SW 1271 (cell line): ENCODE data around the gene FBXO24.

Source experiments
- DNase-seq, 2 experiments: peaks; one replicate each; lab custom pipeline; 2025; lab: John Stamatoyannopoulos, UW

The FBXO24 gene

DNA sequence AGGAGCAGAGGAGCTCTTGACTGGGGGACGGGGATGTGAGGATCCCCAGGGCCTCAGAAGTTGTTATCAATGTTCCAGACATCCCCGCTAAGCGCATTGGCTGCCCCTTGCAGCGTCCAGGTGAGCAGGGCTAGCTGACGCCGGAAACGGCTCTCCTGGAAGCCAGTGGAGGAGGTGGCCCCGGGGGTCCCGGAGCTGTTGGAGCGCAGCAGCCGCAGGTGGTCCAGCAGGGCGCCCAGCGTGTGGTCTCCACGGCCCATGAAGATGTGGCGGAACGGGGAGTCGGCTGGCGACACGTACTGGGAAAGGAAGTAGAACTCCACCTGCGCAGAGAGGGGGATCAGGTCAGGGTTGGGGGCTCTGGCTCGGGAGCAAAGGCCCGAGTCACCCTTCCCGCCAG lies 34.7 kb downstream of the FBXO24 start:
- DNase-seq, result no peak

DNA sequence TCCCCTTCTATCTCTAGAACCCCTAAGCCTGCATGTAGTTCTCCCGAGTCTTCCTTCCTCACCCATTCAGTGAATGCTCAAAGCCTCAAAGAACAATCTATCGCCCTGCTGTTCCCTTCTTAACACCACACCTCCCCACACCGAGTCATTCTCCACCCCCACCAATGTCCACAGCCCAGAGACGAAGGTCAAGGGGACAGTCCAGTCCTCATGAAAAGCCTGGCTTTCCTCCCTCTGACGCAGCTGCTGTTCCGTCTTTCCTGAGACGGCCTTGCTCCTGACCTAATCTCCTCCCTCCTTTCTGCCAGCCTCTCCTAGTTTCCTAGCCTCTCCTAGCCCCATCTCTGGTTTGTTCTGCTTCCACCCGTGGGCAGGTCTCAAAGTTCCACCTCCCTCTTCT lies 35.4 kb downstream of the FBXO24 start:
- no peak for DNase-seq

DNA sequence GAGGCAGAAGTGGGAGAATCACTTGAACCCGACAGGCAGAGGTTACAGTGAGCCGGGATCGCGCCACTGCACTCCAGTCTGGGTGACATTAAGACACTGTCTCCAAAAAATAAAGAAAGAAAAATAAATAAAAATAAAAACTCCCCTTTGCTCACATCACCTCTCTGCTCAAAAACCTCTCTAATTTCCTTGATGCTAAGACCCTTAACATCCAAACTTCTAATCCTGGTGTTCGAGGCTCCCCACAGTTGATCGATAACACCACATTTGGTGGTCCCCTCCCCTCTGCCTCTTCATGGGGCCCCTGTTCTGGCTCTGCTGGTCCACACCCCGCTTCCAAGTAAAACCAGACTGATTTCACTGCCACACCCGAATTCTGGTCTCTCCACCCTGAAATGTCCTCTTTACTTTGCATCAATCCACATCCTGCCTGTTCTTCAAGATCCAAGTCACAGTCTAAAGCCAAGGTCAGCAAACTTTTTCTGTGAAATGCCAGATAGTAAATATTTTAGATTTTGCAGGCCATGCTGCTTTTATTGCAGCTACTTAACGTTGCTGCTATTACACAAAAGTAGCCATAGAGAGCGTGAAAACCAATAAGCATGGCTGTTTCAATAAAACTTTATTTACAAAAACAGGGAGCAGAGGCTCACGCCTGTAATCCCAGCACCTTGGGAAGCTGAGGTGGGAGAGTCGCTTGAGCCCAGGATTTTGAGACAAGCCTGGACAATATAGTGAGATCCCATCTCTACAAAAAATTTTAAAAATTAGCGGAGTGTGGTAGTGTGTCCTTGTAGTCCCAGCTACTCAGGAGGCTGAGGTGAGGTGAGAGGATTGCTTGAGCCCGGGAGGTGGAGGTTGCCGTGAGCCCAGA lies 38.1 kb downstream of the FBXO24 start:
- DNase-seq, result no peak

DNA sequence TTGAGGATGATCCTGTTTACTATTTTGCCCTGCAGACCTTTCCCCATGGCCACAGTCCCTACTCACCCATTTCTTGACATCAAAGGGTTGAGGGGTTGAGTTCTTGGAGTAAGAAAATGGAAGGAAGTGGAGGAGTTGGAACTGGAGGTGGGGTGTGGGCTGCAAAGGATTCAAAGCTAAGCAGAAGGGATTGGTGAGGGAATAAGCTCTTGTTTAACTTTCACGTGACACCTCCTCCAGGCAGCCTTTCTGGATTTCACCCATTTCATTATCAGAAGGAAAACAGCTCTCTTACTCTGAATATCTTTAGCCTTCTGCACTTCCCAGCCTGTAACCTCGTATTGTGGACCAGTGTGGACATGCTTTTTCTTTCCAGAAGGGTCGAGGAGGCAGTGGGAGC lies 39.9 kb downstream of the FBXO24 start:
- DNase-seq, result no peak

DNA sequence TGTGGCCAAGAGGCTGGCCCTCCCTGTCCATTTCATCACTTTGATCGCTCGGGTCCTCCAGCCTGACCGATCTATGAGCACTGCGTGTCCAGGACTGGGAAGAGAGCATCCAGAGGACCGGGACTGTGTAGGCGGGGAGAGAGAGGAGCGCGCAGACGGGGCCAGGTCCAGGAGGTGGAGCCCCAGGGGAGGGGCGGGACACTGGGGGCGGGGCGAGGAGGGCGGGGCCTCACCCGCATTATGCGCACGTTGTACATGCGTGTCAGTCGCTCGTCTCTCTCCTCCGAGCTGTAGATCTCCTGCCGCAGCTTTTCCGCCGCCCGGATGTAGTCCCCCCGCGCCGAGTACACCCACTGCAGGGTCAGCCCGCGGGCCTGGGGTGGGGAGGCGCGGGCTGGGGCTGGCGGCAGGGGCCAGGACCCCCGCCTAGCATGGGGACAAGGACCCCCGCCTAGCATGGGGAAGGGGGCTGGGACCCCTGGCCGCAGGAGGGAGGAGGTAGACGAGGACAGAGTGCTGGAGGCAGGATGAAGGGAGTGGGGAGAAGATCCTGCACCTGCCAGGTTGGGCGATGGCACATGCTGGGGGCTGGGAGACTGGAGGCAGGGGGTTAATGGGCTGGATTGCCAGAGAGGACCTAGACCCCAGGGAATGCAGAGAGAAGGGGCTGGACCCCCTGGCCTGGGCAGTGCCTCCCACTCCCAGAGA lies 40.6 kb downstream of the FBXO24 start:
- peak; percentile 52 to 73 for DNase-seq

DNA sequence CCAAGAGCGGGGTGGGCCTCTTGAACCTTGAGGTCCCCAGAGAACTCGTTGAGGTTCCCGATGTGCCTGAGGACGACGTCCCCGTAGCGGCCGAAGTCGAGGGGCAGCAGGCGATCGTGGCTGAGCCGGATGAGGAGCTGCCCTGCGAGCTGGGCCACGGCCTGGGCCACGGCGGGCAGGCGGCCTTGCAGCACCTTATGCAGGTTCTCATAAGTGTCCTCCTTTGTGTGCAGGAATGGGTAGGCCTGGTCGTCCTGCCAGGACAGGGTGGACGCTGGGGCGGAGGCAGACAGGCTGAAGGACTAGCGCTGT lies 41.1 kb downstream of the FBXO24 start:
- DNase-seq, result no peak

DNA sequence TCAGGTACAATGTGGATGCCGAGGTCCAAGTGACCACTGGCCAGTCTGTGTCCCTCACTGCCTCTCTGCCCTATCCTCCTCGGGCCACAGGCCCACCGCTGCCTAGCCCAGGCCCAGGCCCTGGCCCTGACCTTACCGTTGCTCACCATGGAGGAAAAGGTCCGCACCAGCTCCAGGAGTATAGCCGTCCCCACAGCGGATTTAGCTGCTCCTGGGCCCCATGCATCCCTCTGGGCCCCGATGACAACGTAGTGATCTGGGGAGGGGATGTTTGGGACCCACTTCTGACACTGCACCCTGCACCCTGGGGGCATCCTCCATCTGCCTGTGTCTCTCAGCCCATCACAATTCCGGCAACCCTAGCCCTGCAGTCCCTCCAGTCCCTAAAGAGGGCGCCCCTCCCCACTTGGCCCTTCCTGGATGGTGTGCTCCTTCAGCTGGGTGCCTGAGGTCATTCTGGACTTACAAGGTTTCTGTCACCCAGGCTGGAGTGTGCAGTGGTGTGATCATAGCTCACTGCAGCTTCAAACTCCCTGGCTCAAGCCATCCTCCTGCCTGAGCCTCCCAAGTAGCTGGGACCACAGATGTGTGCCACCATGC lies 43.1 kb downstream of the FBXO24 start:
- peak; percentile 11 to 34 for DNase-seq

DNA sequence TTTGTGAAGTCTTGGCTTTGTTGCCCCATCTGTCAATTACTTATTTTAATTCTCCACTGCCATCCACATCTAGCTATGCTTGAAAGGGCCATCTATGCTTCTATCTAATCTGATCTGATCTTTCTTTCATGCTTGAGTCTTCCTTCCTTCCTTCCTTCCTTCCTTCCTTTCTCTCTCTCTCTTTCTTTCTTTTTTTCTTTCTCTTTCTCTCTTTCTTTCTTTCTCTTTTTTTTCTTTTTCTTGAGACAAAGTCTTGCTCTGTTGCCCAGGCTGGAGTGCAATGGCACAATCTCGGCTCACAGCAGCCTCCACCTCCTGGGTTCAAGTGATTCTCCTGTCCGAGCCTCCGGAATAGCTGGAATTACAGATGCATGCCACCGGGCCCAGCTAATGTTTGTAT lies 43.9 kb downstream of the FBXO24 start:
- DNase-seq, result no peak

DNA sequence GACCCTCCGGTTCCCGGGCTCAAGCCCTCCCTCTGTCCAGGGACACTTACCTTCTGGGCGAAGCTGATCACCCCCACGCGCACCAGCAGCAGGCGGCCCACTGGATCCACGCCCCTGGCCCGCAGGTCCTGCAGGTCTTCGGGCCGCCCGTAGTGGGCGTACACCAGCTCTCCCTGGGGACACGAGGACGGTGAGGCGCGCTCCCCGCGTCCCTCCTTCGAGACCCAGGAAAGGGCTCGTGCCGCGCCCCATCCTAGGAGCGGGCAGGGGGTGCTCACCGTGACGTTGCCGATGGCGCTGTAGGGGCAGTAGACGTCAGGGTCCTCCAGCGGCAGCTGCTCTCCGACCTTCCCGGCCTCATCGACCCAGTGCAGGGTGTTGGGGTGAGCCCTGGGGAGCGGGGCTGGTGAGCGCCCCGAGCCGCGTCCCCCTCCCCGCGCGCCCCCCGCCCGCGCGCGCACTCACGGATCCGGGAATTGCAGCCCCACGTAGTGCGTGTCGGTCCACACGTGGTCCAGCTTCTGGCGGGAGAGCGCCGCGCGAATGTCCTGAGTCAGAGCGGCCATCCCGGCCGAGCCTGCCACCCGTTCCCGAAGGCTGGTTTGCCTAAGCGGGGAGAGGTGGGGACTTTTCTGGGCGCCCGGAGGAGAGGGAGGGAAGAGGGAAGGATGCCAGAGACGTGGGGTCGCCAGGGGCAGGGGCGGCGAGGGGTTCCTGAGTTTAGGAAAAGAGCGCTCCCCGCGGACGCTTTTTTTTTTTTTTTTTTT lies 47.0 kb downstream of the FBXO24 start:
- peak in 1 of 2 experiments; percentile 32 for DNase-seq

DNA sequence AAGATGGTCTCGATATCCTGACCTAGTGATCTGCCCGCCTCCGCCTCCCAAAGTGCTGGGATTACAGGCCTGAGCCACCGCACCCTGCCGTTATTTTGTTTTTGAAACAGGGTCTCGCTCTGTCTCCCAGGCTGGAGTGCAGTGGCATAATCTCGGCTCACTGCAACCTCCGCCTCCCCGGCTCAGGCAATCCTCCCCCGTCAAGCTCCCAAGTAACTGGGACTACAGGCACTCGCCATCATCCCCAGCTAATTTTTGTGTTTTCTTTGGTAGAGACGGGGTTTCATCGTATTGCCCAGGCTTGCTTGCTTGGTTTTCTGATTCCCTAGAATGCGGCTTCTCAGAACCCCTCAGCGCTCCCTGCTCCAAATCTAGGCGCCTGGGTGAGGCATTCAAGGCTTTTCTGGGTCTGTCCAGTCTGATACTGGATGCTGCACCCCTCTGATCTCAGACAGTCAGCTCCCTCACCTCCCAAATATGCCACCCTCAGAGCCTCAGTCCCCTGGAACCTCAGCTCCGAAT lies 53.9 kb downstream of the FBXO24 start:
- no peak for DNase-seq

DNA sequence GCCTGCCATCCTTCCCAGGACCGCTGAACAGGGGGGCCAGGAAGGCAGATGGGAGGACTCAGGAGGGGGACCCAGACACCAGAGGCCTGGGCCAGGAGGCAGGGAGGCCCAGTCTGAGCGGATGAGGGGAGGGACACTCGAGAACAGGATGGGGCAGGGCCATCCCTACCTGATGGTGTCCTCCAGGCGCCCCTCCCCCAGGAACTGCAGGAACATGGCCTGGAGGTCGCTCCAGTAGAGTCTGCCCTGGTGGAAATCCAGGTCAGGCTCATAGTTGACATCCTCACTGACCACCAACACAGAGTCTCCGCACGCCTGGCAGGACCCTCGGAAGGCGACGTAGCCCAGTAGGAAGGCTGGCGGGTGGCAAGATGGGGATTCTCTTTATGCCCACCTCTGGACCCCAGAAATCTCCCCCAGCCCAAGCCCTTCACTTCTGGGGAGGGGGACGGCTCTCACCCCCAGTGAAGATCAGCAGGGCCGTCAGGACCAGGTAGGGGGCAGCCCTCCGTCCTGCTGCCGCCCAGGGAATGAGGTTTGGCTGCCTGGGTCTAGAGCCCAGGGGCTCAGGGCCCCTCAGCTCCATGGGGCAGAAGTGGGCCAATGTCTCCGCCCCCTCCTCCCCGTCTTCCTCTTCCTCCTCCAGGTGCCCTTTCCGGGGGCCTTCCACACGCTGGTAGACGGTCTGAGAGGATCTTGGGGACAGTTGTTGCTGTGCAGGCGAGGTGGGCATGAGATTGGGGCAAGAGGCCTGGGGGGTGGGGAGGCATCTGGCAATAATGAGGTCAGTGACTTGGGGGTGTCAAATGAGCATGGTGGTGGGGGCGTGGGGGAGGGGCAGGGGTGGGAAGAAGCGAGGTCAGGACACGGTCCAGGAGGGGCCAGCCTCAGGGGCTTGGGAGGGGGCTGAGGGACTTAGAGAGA lies 54.7 kb downstream of the FBXO24 start:
- no peak for DNase-seq

DNA sequence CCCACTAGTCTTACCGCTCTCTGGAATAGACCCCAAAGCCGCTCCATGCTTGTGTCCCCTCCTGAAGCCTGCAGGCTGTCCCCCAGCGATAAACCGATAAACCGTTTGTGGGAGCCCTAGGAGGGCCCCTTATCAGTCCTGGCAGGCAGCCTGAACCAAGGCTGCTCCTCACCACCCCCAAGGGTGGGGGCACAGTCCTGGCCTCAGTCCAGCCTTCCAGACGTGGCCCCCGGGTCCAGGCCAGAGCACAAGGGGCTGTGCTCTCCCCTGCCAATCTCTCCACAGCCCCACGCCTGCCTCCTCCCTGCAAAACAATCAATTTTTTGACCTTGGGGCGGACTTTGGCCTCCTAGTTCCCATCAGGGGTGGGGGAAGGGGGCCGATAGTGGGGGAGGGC lies 55.3 kb downstream of the FBXO24 start, which contains the start of gene TFR2:
Gene TFR2 (minus strand): TSS at position 90 of the 397 bp plus-strand sequence. CDS start 43 bp downstream, at position 47.
- DNase-seq, result no peak

DNA sequence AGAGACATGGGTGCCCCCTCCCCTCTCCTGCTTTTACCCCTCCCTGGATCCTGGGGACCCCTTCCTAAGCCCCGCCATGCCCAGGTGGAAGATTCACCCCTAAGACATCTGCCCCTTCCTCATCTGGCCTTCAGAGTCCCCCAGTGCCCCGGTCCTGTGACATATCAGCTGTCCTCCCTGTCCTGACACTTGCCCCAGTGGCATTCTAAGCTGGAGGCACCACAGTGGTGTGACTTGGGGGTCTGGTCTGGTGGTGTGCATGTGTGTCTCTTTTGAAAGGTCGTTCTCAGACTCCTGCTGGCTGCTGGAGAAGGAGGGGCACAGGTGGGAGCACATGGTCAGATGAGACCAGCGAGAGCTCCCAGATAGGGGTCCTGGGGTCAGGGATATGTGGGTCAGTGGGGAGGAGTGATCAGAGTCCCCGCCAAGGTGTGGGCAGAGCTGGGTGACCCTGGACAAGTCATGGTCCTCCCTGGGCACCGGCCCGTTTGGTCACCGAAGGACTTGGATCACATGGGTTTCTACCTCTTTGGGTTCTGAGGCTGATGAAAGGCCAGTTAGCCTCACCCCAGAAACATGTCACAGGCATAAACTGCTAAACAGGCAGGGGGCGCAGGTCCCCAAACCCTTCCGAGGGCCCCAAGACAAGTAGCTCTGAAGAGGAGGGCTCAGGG lies 55.9 kb downstream of the FBXO24 start:
- DNase-seq, result no peak

DNA sequence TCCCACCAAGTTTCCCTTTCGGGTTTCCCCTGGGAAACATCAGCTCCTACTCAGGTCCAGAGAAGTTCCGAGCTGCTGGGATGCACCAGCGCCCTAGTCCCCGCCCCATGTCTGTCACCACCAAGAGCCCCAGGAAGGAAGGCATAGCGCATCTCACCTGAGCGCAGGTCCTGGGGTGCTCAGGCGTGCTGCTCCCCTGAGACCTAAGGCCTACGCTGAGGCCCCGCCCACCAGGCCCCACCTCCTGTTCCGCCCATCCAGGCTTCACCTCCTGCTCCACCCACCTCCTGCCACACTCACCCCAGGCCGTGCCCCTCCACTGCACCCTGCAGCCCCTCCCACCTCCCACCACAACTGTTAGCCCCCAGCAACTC lies 56.4 kb downstream of the FBXO24 start:
- no peak for DNase-seq

DNA sequence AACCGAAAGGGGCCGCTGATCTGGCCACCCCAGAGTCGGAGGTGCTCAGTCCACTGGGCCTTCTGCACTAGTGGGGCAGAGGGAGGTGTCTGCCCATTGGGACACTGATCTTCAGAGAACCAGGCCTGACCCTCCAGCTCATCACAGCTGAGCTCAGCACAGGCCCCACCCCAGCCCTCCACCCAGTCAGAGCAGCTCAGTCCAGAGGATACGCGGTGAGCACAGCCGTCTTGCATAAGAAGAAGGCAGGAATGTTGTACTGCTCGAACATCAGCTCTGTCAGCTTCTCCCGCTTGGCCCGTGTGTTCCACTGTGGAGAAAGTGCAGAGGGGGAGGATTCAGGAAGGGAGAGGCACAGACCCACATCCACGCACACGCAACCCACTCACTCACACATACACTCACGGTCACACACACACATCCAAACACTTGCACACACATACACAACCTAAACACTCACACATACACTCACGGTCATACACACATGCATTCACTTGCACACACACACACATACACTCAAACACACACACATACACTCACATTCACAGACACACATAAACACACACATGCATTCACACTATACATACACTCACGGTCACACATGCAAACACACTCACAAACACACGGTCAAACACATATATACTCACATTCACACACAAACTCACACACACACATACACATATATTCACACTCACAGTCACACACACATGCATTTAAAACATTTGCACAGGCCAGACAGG lies 63.9 kb downstream of the FBXO24 start:
- no peak for DNase-seq
